Hepatocyte (in vitro differentiated cells): ENCODE data around the gene USP17L29.
"Not testable (repeated sequence)": the region's sequence is repeated elsewhere in the genome, so short reads cannot be mapped to it uniquely, and the experiment has no call there.

Experiments used
- CTCF ChIP-seq: fragments of 200-600 bp; sonication (generic); IDR thresholded peaks from 2 replicates; pipeline ENCODE4 v1.5.1; 2016; ENCODE audit warnings: antibody characterized with exemption, mild to moderate bottlenecking; ENCODE audit not compliant: poor library complexity
- EZH2 ChIP-seq: fragments of 200-600 bp; sonication (generic); IDR thresholded peaks from 2 replicates; pipeline ENCODE4 v1.6.1; 2016; ENCODE audit warnings: antibody characterized with exemption, mild to moderate bottlenecking, borderline replicate concordance
- EZH2phosphoT487 ChIP-seq: fragments of 200-600 bp; sonication (generic); IDR thresholded peaks from one replicate; pipeline ENCODE4 v1.6.1; 2018; ENCODE audit warnings: antibody characterized with exemption, mild to moderate bottlenecking, low read depth, moderate library complexity; ENCODE audit not compliant: unreplicated experiment, severe bottlenecking

GRCh38 chr4:9329611-9330010, 23.8 kb upstream of the USP17L29 start, which contains the start of gene USP17L25:
- TF ChIP-seq CTCF, EZH2, EZH2phosphoT487: not testable (repeated sequence)
